Measurements from ENCODE around the gene TPM4. TPM values are rescaled to one million over a fixed set of nuclear protein-coding genes. Genes with fewer than 3 reads are reported as not detected.

Gene TPM4
- 100 to 1,000 TPM; 334 to 348 TPM for total RNA-seq

GRCh38 chr19:16076154-16076957 lies at the start of gene TPM4:
TPM4 (plus strand) TSS chr19:16076495; CDS start chr19:16076566, 71 bp downstream.

GRCh38 chr19:16111160-16111908 lies 35.0 kb downstream of the TPM4 start, which contains the start of gene RAB8A:
RAB8A (plus strand) TSS chr19:16111889; CDS start chr19:16111902, 13 bp downstream.

GRCh38 chr19:16143399-16144215 lies 67.3 kb downstream of the TPM4 start, which contains the start of gene HSH2D:
HSH2D (plus strand) TSS chr19:16143685; CDS start chr19:16148751, 5,066 bp downstream.

Other genes starting within 250 kb of the TPM4 start
- gene CYP4F2, start 178.4 kb upstream of the TPM4 start, total RNA-seq: not detected
- gene CYP4F11, start 142.0 kb upstream of the TPM4 start, total RNA-seq: not detected
- gene OR10H4, start 127.5 kb upstream of the TPM4 start, total RNA-seq: not detected
- gene RAB8A, start 35.4 kb downstream of the TPM4 start, total RNA-seq: 100 to 1,000 TPM; 107 to 112 TPM
- gene HSH2D, start 67.2 kb downstream of the TPM4 start, total RNA-seq: 10 to 100 TPM; 38.1 to 40.3 TPM
- not detected for gene CIB3, start 97.0 kb downstream of the TPM4 start, total RNA-seq
- gene FAM32A, start 108.9 kb downstream of the TPM4 start, total RNA-seq: 10 to 100 TPM; 59.5 to 60.7 TPM
- gene AP1M1, start 121.4 kb downstream of the TPM4 start, total RNA-seq: 100 to 1,000 TPM; 130 to 136 TPM
- gene KLF2, start 248.3 kb downstream of the TPM4 start, total RNA-seq: 100 to 1,000 TPM; 386 to 395 TPM